ENCODE data around the gene RBFOX2.

The RBFOX2 gene

GRCh38 chr22:35970616-35971455, 57.8 kb downstream of the RBFOX2 start:
- DNase-seq: no peak

- no peak for DNase-seq
Measured at GRCh38 chr22:35967046-35967397, 61.6 kb downstream of the RBFOX2 start.

GRCh38 chr22:35966314-35967045, 62.1 kb downstream of the RBFOX2 start:
- DNase-seq: no peak

- DNase-seq: no peak
Measured at GRCh38 chr22:35963237-35963810, 65.3 kb downstream of the RBFOX2 start.

- DNase-seq: no peak
Measured at GRCh38 chr22:35961480-35962295, 66.9 kb downstream of the RBFOX2 start.

GRCh38 chr22:35960854-35961253, 67.8 kb downstream of the RBFOX2 start:
- DNase-seq: no peak

- no peak for DNase-seq
Measured at GRCh38 chr22:35959121-35959800, 69.4 kb downstream of the RBFOX2 start.

- DNase-seq: no peak
Measured at GRCh38 chr22:35958334-35958733, 70.3 kb downstream of the RBFOX2 start.

- DNase-seq: no peak
Measured at GRCh38 chr22:35957589-35957988, 71.0 kb downstream of the RBFOX2 start.

- DNase-seq: no peak
Measured at GRCh38 chr22:35956850-35957249, 71.8 kb downstream of the RBFOX2 start.

GRCh38 chr22:35955546-35955945, 73.1 kb downstream of the RBFOX2 start:
- no peak for DNase-seq

GRCh38 chr22:35952576-35952975, 76.0 kb downstream of the RBFOX2 start:
- no peak for DNase-seq

GRCh38 chr22:35950262-35950661, 78.4 kb downstream of the RBFOX2 start:
- no peak for DNase-seq

- DNase-seq: no peak
Measured at GRCh38 chr22:35949243-35949642, 79.4 kb downstream of the RBFOX2 start.

- no peak for DNase-seq
Measured at GRCh38 chr22:35947794-35948425, 80.7 kb downstream of the RBFOX2 start.

- DNase-seq: no peak
Measured at GRCh38 chr22:35944458-35944857, 84.2 kb downstream of the RBFOX2 start.

GRCh38 chr22:35940166-35940565, 88.5 kb downstream of the RBFOX2 start:
- no peak for DNase-seq

- DNase-seq: no peak
Measured at GRCh38 chr22:35938226-35938625, 90.4 kb downstream of the RBFOX2 start.

- DNase-seq: peak; percentile 44
Measured at GRCh38 chr22:35930933-35931332, 97.7 kb downstream of the RBFOX2 start.

GRCh38 chr22:35928285-35928798, 100.3 kb downstream of the RBFOX2 start:
- DNase-seq: no peak

- no peak for DNase-seq
Measured at GRCh38 chr22:35923026-35923425, 105.6 kb downstream of the RBFOX2 start.

- DNase-seq: peak; percentile 62
Measured at GRCh38 chr22:35921777-35922176, 106.8 kb downstream of the RBFOX2 start.
